Right renal cortex interstitium (tissue), 3 donors: ENCODE data around the gene PRL. TPM values are rescaled to one million over a fixed set of nuclear protein-coding genes. Genes with fewer than 3 reads are reported as not detected.

ENCODE experiments used
- DNase-seq, 3 donors: peaks; one replicate each; pipeline ENCODE4 v3.0.0-alpha.2; 2013; ENCODE audit warnings: low read depth in 3 of 3, low spot score in 2 of 3
- polyA plus RNA-seq, 3 donors: library from polyadenylated mRNA; unstranded; fragments of 120-200 nt; gene quantifications; one replicate each; pipeline ENCODE4 v1.2.1, GENCODE V29; 2013; ENCODE audit not compliant: insufficient read length in 3 of 3

Gene PRL
- under 1 TPM in 1 of 3 donors, not detected in 2; 0.10 TPM for polyA plus RNA-seq

GRCh38 chr6:22296936-22297335, at the start of gene PRL:
Gene PRL (minus strand): TSS chr6:22297036. CDS start chr6:22296982, 54 bp downstream.
- no peak for DNase-seq

GRCh38 chr6:22343864-22344263, 47.0 kb upstream of the PRL start:
- DNase-seq: no peak

- DNase-seq: no peak
Measured at GRCh38 chr6:22334778-22335177, 37.9 kb upstream of the PRL start.

- DNase-seq: no peak
Measured at GRCh38 chr6:22333802-22334201, 37.0 kb upstream of the PRL start.

- DNase-seq: no peak
Measured at GRCh38 chr6:22332711-22333110, 35.9 kb upstream of the PRL start.

- DNase-seq: no peak
Measured at GRCh38 chr6:22332216-22332615, 35.4 kb upstream of the PRL start.

- no peak for DNase-seq
Measured at GRCh38 chr6:22330941-22331340, 34.1 kb upstream of the PRL start.

GRCh38 chr6:22328474-22328873, 31.6 kb upstream of the PRL start:
- DNase-seq: no peak

- no peak for DNase-seq
Measured at GRCh38 chr6:22327881-22328280, 31.0 kb upstream of the PRL start.

GRCh38 chr6:22326500-22326899, 29.7 kb upstream of the PRL start:
- no peak for DNase-seq

GRCh38 chr6:22325481-22325880, 28.6 kb upstream of the PRL start:
- DNase-seq: no peak

GRCh38 chr6:22323848-22324247, 27.0 kb upstream of the PRL start:
- DNase-seq: no peak

GRCh38 chr6:22322103-22323030, 25.5 kb upstream of the PRL start:
- peak in 1 of 3 donors; percentile 57 for DNase-seq

GRCh38 chr6:22320750-22321149, 23.9 kb upstream of the PRL start:
- no peak for DNase-seq

GRCh38 chr6:22318404-22318803, 21.6 kb upstream of the PRL start:
- no peak for DNase-seq

GRCh38 chr6:22313796-22314195, 17.0 kb upstream of the PRL start:
- DNase-seq: no peak

GRCh38 chr6:22308939-22309338, 12.1 kb upstream of the PRL start:
- DNase-seq: no peak

GRCh38 chr6:22306741-22307466, 10.1 kb upstream of the PRL start:
- no peak for DNase-seq

GRCh38 chr6:22302838-22303237, 6.0 kb upstream of the PRL start:
- DNase-seq: no peak

- no peak for DNase-seq
Measured at GRCh38 chr6:22300273-22300998, 3.6 kb upstream of the PRL start.

GRCh38 chr6:22298475-22298890, 1.6 kb upstream of the PRL start:
- DNase-seq: no peak
